GM19463 (cell line): Measurements from ENCODE around the gene PRDM12.

Source experiments
- ATAC-seq: cut with Tn5 transposase; IDR thresholded peaks from one replicate; pipeline ENCODE4 v1.9.1; 2021; ENCODE audit warnings: mild to moderate bottlenecking, moderate library complexity; ENCODE audit not compliant: unreplicated experiment

Gene PRDM12

GRCh38 chr9:130664251-130665028 is at the start of gene PRDM12:
TSS of gene PRDM12 (plus strand) at chr9:130664594. CDS start at chr9:130664654, 60 bp downstream.
- ATAC-seq = no peak

GRCh38 chr9:130616451-130616850 is 47.9 kb upstream of the PRDM12 start:
- no peak for ATAC-seq

GRCh38 chr9:130623466-130623865 is 40.9 kb upstream of the PRDM12 start:
- ATAC-seq = no peak

- ATAC-seq = no peak
Observed at GRCh38 chr9:130624154-130624553, 40.2 kb upstream of the PRDM12 start.

- ATAC-seq = no peak
Observed at GRCh38 chr9:130626249-130626996, 38.0 kb upstream of the PRDM12 start.

GRCh38 chr9:130627051-130627450 is 37.3 kb upstream of the PRDM12 start:
- no peak for ATAC-seq

GRCh38 chr9:130627896-130628792 is 36.2 kb upstream of the PRDM12 start:
- no peak for ATAC-seq

- no peak for ATAC-seq
Observed at GRCh38 chr9:130629443-130630070, 34.8 kb upstream of the PRDM12 start.

- no peak for ATAC-seq
Observed at GRCh38 chr9:130630071-130630450, 34.3 kb upstream of the PRDM12 start.

- no peak for ATAC-seq
Observed at GRCh38 chr9:130630506-130631330, 33.7 kb upstream of the PRDM12 start.

- no peak for ATAC-seq
Observed at GRCh38 chr9:130631331-130632080, 32.9 kb upstream of the PRDM12 start.

GRCh38 chr9:130632081-130632710 is 32.2 kb upstream of the PRDM12 start:
- ATAC-seq = no peak

- ATAC-seq = no peak
Observed at GRCh38 chr9:130632841-130633240, 31.6 kb upstream of the PRDM12 start.

- no peak for ATAC-seq
Observed at GRCh38 chr9:130633336-130634190, 30.8 kb upstream of the PRDM12 start.

GRCh38 chr9:130634191-130634768 is 30.1 kb upstream of the PRDM12 start:
- ATAC-seq = no peak

GRCh38 chr9:130634801-130635200 is 29.6 kb upstream of the PRDM12 start:
- no peak for ATAC-seq

GRCh38 chr9:130635306-130635705 is 29.1 kb upstream of the PRDM12 start:
- no peak for ATAC-seq
